ENCODE data around the gene HES2. TPM values are rescaled to one million over a fixed set of nuclear protein-coding genes. Genes with fewer than 3 reads are reported as not detected.
A peak's percentile ranks its signal among the peaks of the same experiment; 100 is the strongest.
"Not testable (repeated sequence)": the region's sequence is repeated elsewhere in the genome, so short reads cannot be mapped to it uniquely, and the experiment has no call there.

HES2 gene
- total RNA-seq, 4 donors from 2014 or later, result 10.5 to 38.8 (median 25.4) TPM

DNA sequence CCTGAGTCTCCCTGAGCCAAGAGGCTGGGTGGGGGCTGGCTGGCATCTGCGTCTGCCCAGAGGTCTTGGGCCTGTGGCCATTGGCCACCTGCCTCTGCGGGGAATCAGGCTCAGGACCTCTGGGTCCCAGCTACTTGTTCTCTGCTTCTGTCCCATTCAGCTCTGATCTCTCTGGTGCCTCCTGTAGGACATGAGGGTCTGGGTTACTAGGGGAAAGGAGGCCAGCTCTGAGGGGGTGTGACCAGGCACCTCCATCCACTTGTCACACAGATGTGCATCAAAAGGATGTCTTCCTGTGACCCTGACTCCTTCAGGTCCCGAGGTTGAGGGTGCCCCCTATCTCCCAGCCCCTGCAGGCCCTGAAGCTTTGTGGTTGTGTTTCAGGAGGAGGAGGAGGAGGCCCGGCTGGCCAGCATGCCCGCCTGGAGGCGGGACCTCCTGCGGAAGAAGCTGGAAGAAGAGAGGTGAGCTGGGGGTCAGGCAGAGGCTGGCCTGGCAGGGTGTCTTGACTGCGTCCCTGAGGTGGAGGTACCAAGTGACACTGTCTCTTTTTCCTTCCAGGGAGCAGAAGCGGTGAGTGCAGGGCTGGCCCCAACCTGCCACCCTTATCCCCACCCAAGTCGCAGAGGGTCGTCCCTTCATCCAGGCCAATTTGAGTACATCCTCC lies 37.2 kb upstream of the HES2 start:
- no peaks in the 10 kb centered on the region for H3K36me3 ChIP-seq
- WGBS, 2 donors (ENCODE audit: low coverage in 1 of 2), result 60 to 88% methylated on average over 1 to 11 of the region's 11 CpGs
- intact Hi-C loops (cut with DNase I; ENCODE audit: low total_unique reads) (no loop called here), in situ Hi-C loops (cut with MboI; ENCODE audit: low pct_ligation_motif_present in 1 of 4, low pct_unique_long_range_greater_than_20kb in 1 of 4, low sequenced_read_pairs in 3 of 4) (no loop called here)
- no peak for TF ChIP-seq POLR2A (IDR thresholded peaks at IDR 0.05)
- TF ChIP-seq, protein P1, sequence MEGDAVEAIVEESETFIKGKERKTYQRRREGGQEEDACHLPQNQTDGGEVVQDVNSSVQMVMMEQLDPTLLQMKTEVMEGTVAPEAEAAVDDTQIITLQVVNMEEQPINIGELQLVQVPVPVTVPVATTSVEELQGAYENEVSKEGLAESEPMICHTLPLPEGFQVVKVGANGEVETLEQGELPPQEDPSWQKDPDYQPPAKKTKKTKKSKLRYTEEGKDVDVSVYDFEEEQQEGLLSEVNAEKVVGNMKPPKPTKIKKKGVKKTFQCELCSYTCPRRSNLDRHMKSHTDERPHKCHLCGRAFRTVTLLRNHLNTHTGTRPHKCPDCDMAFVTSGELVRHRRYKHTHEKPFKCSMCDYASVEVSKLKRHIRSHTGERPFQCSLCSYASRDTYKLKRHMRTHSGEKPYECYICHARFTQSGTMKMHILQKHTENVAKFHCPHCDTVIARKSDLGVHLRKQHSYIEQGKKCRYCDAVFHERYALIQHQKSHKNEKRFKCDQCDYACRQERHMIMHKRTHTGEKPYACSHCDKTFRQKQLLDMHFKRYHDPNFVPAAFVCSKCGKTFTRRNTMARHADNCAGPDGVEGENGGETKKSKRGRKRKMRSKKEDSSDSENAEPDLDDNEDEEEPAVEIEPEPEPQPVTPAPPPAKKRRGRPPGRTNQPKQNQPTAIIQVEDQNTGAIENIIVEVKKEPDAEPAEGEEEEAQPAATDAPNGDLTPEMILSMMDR (IDR thresholded peaks at IDR 0.05), result no peak
- TF ChIP-seq POLR2AphosphoS5 (IDR thresholded peaks at IDR 0.05), result no peak
- TF ChIP-seq EP300 (IDR thresholded peaks at IDR 0.05; ENCODE audit: low read depth), result no peak
- H3K27ac ChIP-seq, result no peak overlapping the region
- DNase-seq, result no peak
- H3K9me3 ChIP-seq, result no peaks in the 10 kb centered on the region
- peaks cover 0 to 4% (median 0%) of the 10 kb centered on the region in 4 donors for H3K4me1 ChIP-seq
- H3K4me3 ChIP-seq, result no peak overlapping the region
- H3K27me3 ChIP-seq, result peaks cover 52% of the 10 kb centered on the region

- Histone ChIP-seq H3K4me1 (peaks cover 0 to 13% (median 3%) of the 10 kb centered on the region in 4 donors), H3K27me3 (peaks cover 62% of the 10 kb centered on the region)
- in situ Hi-C loops (cut with MboI; ENCODE audit: low pct_ligation_motif_present in 1 of 4, low pct_unique_long_range_greater_than_20kb in 1 of 4, low sequenced_read_pairs in 3 of 4); DNase-seq; H3K9me3 ChIP-seq; intact Hi-C loops (cut with DNase I; ENCODE audit: low total_unique reads); H3K4me3 ChIP-seq; H3K36me3 ChIP-seq; H3K27ac ChIP-seq: not testable (repeated sequence)
- 64% methylated on average over 54 of the region's 58 CpGs; no CpG with 5 or more reads in 1 of the 2 donors for WGBS, 2 donors (ENCODE audit: low coverage in 1 of 2)
Observed at GRCh38 chr1:6455752-6456520, 36.2 kb upstream of the HES2 start.

DNA sequence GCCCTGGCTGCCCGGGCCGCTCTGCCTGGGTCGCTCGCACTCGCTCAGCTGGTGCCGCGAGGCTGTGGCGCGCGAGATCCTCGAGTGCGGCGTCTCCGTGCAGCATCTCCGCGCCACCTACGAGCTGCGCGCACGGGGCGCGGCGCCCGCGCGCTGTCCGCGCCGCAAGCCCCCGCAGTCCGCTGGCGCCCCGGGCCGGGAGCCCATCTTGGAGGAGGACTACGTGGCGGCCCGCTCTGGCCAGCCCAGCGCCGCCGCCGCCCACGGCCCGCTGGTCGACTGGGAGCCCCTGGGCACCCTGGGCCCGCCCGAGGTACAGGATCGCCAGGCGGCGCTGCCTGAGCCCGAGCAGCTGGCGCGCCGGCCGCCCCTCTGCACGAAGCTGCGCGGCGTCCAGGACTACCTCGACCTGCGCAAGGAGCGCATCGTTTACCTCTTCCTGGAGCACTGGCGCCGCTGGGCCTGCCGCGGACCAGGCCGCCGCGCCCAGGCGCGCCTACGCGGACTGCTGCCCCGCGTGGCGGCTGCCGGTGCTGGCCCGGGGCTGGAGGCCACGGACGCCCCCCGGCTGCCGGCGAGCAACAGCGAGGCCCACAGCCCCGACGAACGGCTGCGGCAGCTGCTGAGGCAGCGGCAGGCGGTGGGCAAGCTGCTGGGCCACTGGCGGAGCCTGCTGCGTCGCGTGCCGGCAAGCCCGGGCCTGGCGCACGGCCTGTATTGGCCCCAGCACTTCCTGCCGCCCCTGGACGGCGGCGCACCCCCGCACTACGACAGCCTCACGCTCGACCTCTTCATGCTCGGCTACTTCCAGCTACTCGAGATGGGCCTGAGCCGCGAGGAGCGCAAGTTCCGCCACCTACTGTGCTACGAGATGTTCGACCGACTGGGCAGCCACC lies 35.4 kb upstream of the HES2 start:
- WGBS, 2 donors (ENCODE audit: low coverage in 1 of 2), result 55% methylated on average over 83 of the region's 115 CpGs; no CpG with 5 or more reads in 1 of the 2 donors

GRCh38 chr1:6453895-6454855 lies 34.5 kb upstream of the HES2 start:
- DNase-seq; H3K4me3 ChIP-seq; H3K36me3 ChIP-seq; H3K27ac ChIP-seq; intact Hi-C loops (cut with DNase I; ENCODE audit: low total_unique reads); in situ Hi-C loops (cut with MboI; ENCODE audit: low pct_ligation_motif_present in 1 of 4, low pct_unique_long_range_greater_than_20kb in 1 of 4, low sequenced_read_pairs in 3 of 4); H3K9me3 ChIP-seq: not testable (repeated sequence)
- WGBS, 2 donors (ENCODE audit: low coverage in 1 of 2), result 50% methylated on average over 53 of the region's 85 CpGs; no CpG with 5 or more reads in 1 of the 2 donors
- H3K27me3 ChIP-seq, result peaks cover 74% of the 10 kb centered on the region
- H3K4me1 ChIP-seq, result peaks cover 0 to 30% (median 20%) of the 10 kb centered on the region in 4 donors

More for the DNA sequence above, 35.4 kb upstream of the HES2 start:
- in situ Hi-C loops (cut with MboI; ENCODE audit: low pct_ligation_motif_present in 1 of 4, low pct_unique_long_range_greater_than_20kb in 1 of 4, low sequenced_read_pairs in 3 of 4) (no loop called here), intact Hi-C loops (cut with DNase I; ENCODE audit: low total_unique reads) (no loop called here)
- Histone ChIP-seq H3K9me3 (no peaks in the 10 kb centered on the region), H3K27ac (no peak overlapping the region), H3K27me3 (peaks cover 65% of the 10 kb centered on the region), H3K4me3 (no peak overlapping the region), H3K4me1 (peaks cover 0 to 21% (median 11%) of the 10 kb centered on the region in 4 donors), H3K36me3 (no peaks in the 10 kb centered on the region)
- no peak for DNase-seq
- TF ChIP-seq POLR2AphosphoS5 (IDR thresholded peaks at IDR 0.05) (no peak), EP300 (IDR thresholded peaks at IDR 0.05; ENCODE audit: low read depth) (no peak)

- Histone ChIP-seq H3K27ac (peak overlapping the region; percentile 75 to 84 (median 79)), H3K27me3 (peaks cover 95% of the 10 kb centered on the region), H3K9me3 (no peaks in the 10 kb centered on the region), H3K4me3 (peak overlapping the region in 2 of 4 donors; percentile 15 to 41), H3K4me1 (peaks cover 10 to 57% (median 43%) of the 10 kb centered on the region in 4 donors), H3K36me3 (no peaks in the 10 kb centered on the region)
- WGBS, 2 donors (ENCODE audit: low coverage in 1 of 2), result 41 to 42% methylated on average over 5 to 6 of the region's 6 CpGs
- peak; percentile 91 for DNase-seq
- intact Hi-C loops (cut with DNase I; ENCODE audit: low total_unique reads) (no loop called here), in situ Hi-C loops (cut with MboI; ENCODE audit: low pct_ligation_motif_present in 1 of 4, low pct_unique_long_range_greater_than_20kb in 1 of 4, low sequenced_read_pairs in 3 of 4) (no loop called here)
- TF ChIP-seq POLR2AphosphoS5 (IDR thresholded peaks at IDR 0.05) (peak in 1 of 3 donors; percentile 77), EP300 (IDR thresholded peaks at IDR 0.05; ENCODE audit: low read depth) (no peak), POLR2A (IDR thresholded peaks at IDR 0.05) (peak; percentile 41)
- TF ChIP-seq, protein P1 (IDR thresholded peaks at IDR 0.05), result no peak
Observed at GRCh38 chr1:6450943-6451373, 31.2 kb upstream of the HES2 start.

Data from transverse colon (tissue), 4 donors.